Endothelial cell (in vitro differentiated cells): ENCODE measurements around the gene PDE6B. TPM values are rescaled to one million over a fixed set of nuclear protein-coding genes. Genes with fewer than 3 reads are reported as not detected.

ENCODE experiments used
- DNase-seq: peaks from one replicate; pipeline ENCODE4 v3.0.0; 2021; ENCODE audit warnings: low spot score
- H3K27ac Mint-ChIP-seq: one replicate; pipeline ENCODE4 v1.8.0; 2021; ENCODE audit warnings: mixed read lengths, inconsistent platforms; ENCODE audit not compliant: unreplicated experiment
- H3K27me3 Mint-ChIP-seq: one replicate; pipeline ENCODE4 v1.8.0; 2021; ENCODE audit warnings: mild to moderate bottlenecking, moderate library complexity, mixed read lengths, inconsistent platforms; ENCODE audit not compliant: unreplicated experiment
- H3K36me3 Mint-ChIP-seq: one replicate; pipeline ENCODE4 v1.8.0; 2021; ENCODE audit warnings: mild to moderate bottlenecking, low read depth, mixed read lengths, inconsistent platforms; ENCODE audit not compliant: unreplicated experiment
- H3K4me1 Mint-ChIP-seq: one replicate; pipeline ENCODE4 v1.8.0; 2021; ENCODE audit warnings: mild to moderate bottlenecking, mixed read lengths, inconsistent platforms; ENCODE audit not compliant: unreplicated experiment
- H3K4me3 Mint-ChIP-seq: one replicate; pipeline ENCODE4 v1.8.0; 2021; ENCODE audit warnings: mild to moderate bottlenecking, mixed read lengths, inconsistent platforms; ENCODE audit not compliant: unreplicated experiment
- H3K9me3 Mint-ChIP-seq: one replicate; pipeline ENCODE4 v1.8.0; 2021; ENCODE audit warnings: mixed read lengths, inconsistent platforms; ENCODE audit not compliant: unreplicated experiment
- total RNA-seq: library from RNA; stranded (reverse); fragmentation: NEBNext Ultra II Directional; extraction: Animal tissue kit (Norgen Biotek cat#: 25700); gene quantifications from one replicate; pipeline ENCODE4 v1.2.1, GENCODE V29; 2021; ENCODE audit not compliant: unreplicated experiment
- TF ChIP-seq, protein P1 (sequence below): fragments of 200-600 bp; sonication (generic); IDR thresholded peaks from one replicate; pipeline ENCODE4 v1.5.0; 2021; ENCODE audit warnings: antibody characterized with exemption; ENCODE audit not compliant: unreplicated experiment

Gene PDE6B
- total RNA-seq, 1 donor from 2014 or later, result 5.1 TPM

DNA sequence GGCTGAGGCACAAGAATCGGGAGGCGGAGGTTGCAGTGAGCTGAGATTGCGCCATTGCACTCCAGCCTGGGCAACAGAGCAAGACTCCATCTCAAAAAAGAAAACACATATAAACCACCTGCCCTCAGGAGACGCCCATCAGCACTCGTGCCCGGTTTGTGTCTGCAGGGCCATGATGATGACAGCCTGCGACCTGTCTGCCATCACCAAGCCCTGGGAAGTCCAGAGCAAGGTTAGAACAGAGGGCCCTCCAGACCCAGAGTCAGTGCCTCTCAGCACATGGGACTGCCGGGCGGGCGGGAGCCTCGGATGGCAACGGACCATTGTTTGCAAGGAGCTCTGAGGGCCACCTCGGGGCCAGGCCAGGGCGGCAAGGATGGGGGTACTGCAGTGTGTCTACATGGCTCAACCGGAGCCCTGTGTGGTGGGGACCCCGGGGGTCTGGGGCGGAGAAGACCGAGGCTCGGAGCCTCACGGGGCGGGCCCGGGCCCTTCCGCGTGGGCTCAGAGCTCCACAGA, 39.4 kb downstream of the PDE6B start:
- peak overlapping the region; percentile 79 for H3K4me3 Mint-ChIP-seq
- H3K9me3 Mint-ChIP-seq, result no peaks in the 10 kb centered on the region
- H3K36me3 Mint-ChIP-seq, result peaks cover 11% of the 10 kb centered on the region
- DNase-seq, result no peak
- peaks cover 15% of the 10 kb centered on the region for H3K27me3 Mint-ChIP-seq
- no peaks in the 10 kb centered on the region for H3K4me1 Mint-ChIP-seq
- TF ChIP-seq, protein P1, sequence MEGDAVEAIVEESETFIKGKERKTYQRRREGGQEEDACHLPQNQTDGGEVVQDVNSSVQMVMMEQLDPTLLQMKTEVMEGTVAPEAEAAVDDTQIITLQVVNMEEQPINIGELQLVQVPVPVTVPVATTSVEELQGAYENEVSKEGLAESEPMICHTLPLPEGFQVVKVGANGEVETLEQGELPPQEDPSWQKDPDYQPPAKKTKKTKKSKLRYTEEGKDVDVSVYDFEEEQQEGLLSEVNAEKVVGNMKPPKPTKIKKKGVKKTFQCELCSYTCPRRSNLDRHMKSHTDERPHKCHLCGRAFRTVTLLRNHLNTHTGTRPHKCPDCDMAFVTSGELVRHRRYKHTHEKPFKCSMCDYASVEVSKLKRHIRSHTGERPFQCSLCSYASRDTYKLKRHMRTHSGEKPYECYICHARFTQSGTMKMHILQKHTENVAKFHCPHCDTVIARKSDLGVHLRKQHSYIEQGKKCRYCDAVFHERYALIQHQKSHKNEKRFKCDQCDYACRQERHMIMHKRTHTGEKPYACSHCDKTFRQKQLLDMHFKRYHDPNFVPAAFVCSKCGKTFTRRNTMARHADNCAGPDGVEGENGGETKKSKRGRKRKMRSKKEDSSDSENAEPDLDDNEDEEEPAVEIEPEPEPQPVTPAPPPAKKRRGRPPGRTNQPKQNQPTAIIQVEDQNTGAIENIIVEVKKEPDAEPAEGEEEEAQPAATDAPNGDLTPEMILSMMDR, result no peak
- H3K27ac Mint-ChIP-seq, result no peak overlapping the region

DNA sequence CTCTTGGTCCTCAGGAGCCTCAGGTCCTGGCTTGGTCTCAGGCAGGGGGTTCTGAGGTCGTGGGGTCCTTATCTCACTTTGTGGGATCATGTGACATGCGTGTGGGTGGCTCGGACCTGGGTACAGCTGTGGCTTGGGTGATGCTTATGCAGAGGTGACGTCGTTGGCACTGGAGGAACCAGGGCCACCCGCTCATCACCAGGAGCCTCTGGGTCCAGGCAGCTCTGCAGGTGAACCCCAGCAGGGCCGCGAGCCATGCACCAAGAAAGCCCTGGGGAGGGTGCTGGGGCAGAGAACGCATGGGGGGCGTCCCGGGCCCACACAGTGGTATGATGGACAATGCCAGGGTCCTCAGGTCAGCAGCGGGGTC, 40.0 kb downstream of the PDE6B start:
- Mint-ChIP-seq H3K27me3 (peaks cover 15% of the 10 kb centered on the region), H3K4me3 (peak overlapping the region; percentile 51), H3K27ac (no peak overlapping the region), H3K36me3 (peaks cover 7% of the 10 kb centered on the region), H3K4me1 (no peaks in the 10 kb centered on the region), H3K9me3 (no peaks in the 10 kb centered on the region)
- no peak for DNase-seq
- TF ChIP-seq, protein P1, result no peak

DNA sequence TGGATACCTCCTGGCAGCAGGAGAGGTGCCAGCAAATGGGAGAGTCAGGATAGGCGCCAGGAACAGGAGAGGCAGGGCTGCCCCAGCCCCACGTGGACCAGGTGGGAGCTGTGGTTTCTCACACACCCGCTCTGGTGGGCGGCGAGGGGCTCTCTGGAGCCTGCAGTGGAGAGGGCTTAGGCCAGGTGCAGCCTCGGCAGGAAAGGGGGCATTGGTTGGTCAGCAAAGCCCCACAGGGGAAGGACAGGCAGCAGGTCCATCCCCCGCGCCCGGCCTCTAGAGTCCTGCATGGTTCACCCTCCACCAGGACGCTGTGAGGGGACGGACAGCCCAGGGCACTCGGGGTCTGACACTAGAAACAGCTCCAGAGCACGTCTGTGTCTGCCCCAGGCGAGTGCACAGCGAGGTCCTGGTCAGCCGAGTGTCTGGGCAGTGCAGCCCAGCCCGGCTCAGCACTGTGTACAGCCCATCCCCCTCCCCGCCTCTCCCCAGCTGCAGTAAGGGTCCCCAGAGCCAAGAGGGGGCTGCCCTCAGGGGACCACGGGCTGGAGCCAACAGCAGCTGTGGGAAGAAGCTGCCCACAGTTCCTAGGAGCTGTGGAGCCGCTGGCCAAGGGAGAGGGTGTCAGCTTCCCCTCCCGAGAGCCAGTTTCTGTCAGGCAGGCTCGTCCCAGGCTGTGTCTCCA, 40.5 kb downstream of the PDE6B start:
- DNase-seq, result no peak
- Mint-ChIP-seq H3K36me3 (peaks cover 8% of the 10 kb centered on the region), H3K4me1 (no peaks in the 10 kb centered on the region), H3K9me3 (no peaks in the 10 kb centered on the region), H3K27ac (no peak overlapping the region), H3K27me3 (peaks cover 12% of the 10 kb centered on the region), H3K4me3 (no peak overlapping the region)
- TF ChIP-seq, protein P1, result no peak

DNA sequence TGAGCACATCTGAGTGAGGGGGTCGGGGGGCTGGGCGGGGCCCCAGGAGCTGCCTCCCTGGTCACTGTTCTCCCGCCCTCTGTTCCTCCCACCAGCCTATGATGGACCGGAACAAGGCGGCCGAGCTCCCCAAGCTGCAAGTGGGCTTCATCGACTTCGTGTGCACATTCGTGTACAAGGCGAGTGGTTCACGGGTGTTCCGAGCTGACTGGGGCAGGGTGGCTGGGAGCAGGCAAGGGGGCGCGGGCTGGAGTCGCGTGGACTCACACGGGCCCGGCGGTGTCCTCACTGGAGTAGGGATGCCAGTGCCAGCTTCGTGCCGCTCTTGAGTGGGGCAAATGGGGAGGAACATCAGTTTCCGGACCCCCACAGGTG, 41.0 kb downstream of the PDE6B start:
- TF ChIP-seq, protein P1, result no peak
- Mint-ChIP-seq H3K27ac (no peak overlapping the region), H3K9me3 (no peaks in the 10 kb centered on the region), H3K36me3 (peaks cover 8% of the 10 kb centered on the region), H3K4me1 (no peaks in the 10 kb centered on the region), H3K4me3 (no peak overlapping the region), H3K27me3 (peaks cover 12% of the 10 kb centered on the region)
- no peak for DNase-seq

DNA sequence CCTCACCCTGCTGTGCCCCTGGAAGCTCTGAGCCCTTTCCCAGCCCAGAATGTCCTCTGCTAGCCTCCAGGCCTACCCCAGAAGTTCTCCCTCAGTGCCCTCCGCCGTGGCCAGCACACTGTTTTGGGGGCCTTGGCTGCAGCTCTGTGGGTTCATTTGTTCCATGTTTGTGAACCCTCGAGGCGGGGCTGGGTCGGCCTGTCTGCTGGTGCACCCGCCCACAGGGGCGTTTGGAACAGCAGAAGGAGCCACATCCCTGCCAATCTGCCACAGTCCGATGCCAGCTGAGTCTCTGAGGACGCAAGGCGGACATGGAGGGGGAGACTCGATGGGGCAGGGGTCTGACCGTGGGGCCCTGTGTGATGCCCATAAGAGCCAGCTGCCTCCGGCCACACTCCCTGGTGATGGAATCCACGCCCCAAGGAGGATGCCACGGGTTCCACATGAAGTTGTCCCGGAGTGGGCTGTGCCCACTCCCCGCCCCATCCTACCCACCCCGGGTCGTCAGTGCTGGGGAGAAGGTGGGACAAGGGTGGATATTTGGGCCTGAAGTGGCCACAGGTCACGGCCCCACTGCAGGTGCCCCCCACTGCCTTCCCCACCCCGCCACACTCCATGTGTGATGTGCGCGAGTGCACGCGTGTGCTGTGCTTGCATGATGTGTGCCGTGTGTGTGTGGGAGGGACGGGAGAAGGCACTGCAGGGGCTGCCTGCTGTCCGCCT, 41.6 kb downstream of the PDE6B start:
- DNase-seq, result no peak
- TF ChIP-seq, protein P1, result no peak
- no peak overlapping the region for H3K27ac Mint-ChIP-seq

More for the DNA sequence above, 41.6 kb downstream of the PDE6B start:
- Mint-ChIP-seq H3K9me3 (no peaks in the 10 kb centered on the region), H3K27me3 (peaks cover 11% of the 10 kb centered on the region), H3K4me3 (no peak overlapping the region), H3K36me3 (peaks cover 8% of the 10 kb centered on the region), H3K4me1 (no peaks in the 10 kb centered on the region)
